ENCODE data around the gene ACBD4. TPM values are rescaled to one million over a fixed set of nuclear protein-coding genes. Genes with fewer than 3 reads are reported as not detected.

Gene ACBD4
- total and polyA plus RNA-seq, 2 experiments from 2014 or later = 2.1 to 4.3 TPM

DNA sequence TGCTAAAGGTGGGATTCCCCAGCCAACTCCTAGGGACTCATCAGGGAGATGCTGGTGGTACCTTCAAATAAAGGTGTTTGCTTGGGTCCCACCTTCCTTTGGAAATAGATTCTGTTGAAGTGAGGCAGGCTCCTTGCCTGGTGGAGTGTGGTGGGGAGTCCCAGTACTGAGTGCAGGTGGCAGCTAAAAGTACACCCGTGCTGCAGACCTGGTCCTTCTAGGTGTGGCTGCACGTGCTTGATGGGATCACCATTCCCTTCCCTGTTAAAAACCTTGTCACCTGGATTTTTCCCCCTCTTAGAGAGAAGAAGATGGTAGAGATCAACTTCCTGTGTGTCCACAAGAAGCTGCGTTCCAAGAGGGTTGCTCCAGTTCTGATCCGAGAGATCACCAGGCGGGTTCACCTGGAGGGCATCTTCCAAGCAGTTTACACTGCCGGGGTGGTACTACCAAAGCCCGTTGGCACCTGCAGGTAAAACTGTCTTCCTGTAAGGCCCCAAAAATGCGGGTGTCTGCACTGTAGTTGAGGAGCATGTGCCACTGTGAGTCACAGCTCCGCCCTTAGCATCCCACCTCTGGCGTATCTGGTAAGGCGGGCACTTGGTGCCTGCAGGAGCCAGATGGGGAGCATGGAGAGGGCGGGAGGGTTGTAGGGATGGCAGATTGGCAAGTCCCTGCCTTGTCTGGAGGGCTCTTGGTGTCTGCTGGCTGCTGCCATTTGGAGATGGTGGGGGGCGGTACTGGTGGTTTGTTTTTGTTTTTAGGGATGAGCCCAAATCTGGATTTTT lies 37.2 kb upstream of the ACBD4 start:
- Histone ChIP-seq H3K9ac (peak overlapping the region; percentile 15; the same call in 1 of the 2 replicates), H2AFZ (no peak overlapping the region), H3K9me2 (ENCODE audit: insufficient read depth) (no peaks in the 10 kb centered on the region), H3K4me3 (no peak overlapping the region), H3K4me2 (ENCODE audit: unreplicated experiment) (no peak overlapping the region), H3K79me2 (ENCODE audit: insufficient read depth) (peaks cover 32% of the 10 kb centered on the region), H3K27ac (peak overlapping the region; percentile 39), H3F3A (ENCODE audit: insufficient read depth) (peaks cover 10% of the 10 kb centered on the region), H3K4me1 (ENCODE audit: insufficient read depth) (peaks cover 23% of the 10 kb centered on the region), H4K20me1 (ENCODE audit: insufficient read depth) (no peaks in the 10 kb centered on the region; the same call in 1 of the 2 replicates), H3K27me3 (replicated peaks; ENCODE audit: insufficient read depth) (no peaks in the 10 kb centered on the region), H3K36me3 (ENCODE audit: low read depth) (peaks cover 42% of the 10 kb centered on the region), H3K9me3 (ENCODE audit: low read depth) (no peaks in the 10 kb centered on the region)
- TF ChIP-seq EZH2phosphoT487 (IDR thresholded peaks at IDR 0.05; ENCODE audit: insufficient read depth, low read depth) = no peak
- no peak for TF ChIP-seq EZH2 (IDR thresholded peaks at IDR 0.05; ENCODE audit: insufficient read depth, poor library complexity, severe bottlenecking)
- 61 to 65% methylated on average over 13 of the region's 13 CpGs for WGBS, 2 experiments (ENCODE audit: low coverage in 1 of 2, low lambda C conversion rate in 2 of 2, missing lambda C conversion rate in 2 of 2)
- in situ Hi-C loops (cut with MboI) = no loop called here
- DNase-seq = no peak

DNA sequence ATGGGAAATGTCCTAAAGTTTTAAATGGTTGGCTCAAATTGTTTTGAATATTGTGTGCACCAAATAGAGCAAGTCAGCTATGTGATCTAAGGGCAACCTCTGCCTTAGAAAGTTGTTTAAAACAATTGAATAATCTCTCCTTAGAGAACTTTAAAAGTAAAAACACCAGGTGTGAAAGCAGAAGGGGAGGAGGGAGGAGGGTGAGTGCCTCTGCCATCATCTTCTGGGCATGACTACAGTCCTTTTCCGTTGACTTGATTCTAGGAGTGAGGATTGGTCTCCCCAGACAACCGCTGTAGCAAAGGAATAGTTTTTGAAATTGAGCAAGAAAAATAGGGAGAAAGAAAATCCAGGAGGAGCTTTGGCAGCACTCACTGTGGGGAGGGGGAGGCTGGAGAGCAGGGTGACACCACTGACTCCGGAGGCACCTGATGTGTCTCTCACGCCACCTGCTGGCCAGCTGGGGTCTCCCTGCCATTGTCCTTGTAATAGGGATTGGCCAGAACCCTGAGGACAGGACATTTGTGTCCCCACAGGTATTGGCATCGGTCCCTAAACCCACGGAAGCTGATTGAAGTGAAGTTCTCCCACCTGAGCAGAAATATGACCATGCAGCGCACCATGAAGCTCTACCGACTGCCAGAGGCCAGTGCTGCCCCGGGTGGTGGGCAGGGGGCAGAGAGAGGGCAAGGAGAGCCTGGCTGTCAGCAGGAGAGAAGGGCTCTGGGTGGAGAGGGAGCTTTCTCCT lies 36.4 kb upstream of the ACBD4 start:
- no peak overlapping the region for H3K4me2 ChIP-seq (ENCODE audit: unreplicated experiment)
- peaks cover 44% of the 10 kb centered on the region for H3K36me3 ChIP-seq (ENCODE audit: low read depth)
- H3F3A ChIP-seq (ENCODE audit: insufficient read depth) = peaks cover 3% of the 10 kb centered on the region
- no peak overlapping the region for H3K4me3 ChIP-seq
- H3K9ac ChIP-seq = peak overlapping the region; percentile 15; the same call in 1 of the 2 replicates
- peak; percentile 85 for DNase-seq
- no peaks in the 10 kb centered on the region for H3K9me3 ChIP-seq (ENCODE audit: low read depth)
- H3K27me3 ChIP-seq (replicated peaks; ENCODE audit: insufficient read depth) = no peaks in the 10 kb centered on the region
- H2AFZ ChIP-seq = no peak overlapping the region
- H3K9me2 ChIP-seq (ENCODE audit: insufficient read depth) = no peaks in the 10 kb centered on the region
- peak overlapping the region; percentile 39 for H3K27ac ChIP-seq
- H3K4me1 ChIP-seq (ENCODE audit: insufficient read depth) = peaks cover 16% of the 10 kb centered on the region
- WGBS, 2 experiments (ENCODE audit: low coverage in 1 of 2, low lambda C conversion rate in 2 of 2, missing lambda C conversion rate in 2 of 2) = 37 to 39% methylated on average over 9 of the region's 9 CpGs
- no peak for TF ChIP-seq EZH2phosphoT487 (IDR thresholded peaks at IDR 0.05; ENCODE audit: insufficient read depth, low read depth)
- TF ChIP-seq EZH2 (IDR thresholded peaks at IDR 0.05; ENCODE audit: insufficient read depth, poor library complexity, severe bottlenecking) = no peak
- peaks cover 30% of the 10 kb centered on the region for H3K79me2 ChIP-seq (ENCODE audit: insufficient read depth)
- in situ Hi-C loops (cut with MboI) = no loop called here
- no peaks in the 10 kb centered on the region; the same call in 1 of the 2 replicates for H4K20me1 ChIP-seq (ENCODE audit: insufficient read depth)

DNA sequence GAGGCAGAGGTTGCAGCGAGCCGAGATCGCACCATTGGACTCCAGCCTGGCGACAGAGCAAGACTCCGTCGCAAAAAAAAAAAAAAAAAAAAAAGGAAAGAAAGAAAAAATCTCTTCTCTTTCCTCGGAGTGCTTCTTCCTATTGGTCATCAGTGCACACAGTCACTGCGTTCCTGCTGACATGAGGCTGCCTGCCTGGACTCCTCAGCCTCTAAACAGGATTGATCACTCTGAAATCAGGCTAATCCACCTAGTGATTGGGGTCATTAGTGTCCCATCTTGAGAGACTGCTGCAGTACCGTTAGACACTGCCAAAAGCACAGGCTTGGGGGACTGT lies 34.0 kb upstream of the ACBD4 start:
- Histone ChIP-seq H3K4me1 (ENCODE audit: insufficient read depth) (peaks cover 14% of the 10 kb centered on the region; the same call in 1 of the 2 replicates), H2AFZ (no peak overlapping the region), H3K79me2 (ENCODE audit: insufficient read depth) (peaks cover 8% of the 10 kb centered on the region), H3K27me3 (replicated peaks; ENCODE audit: insufficient read depth) (no peaks in the 10 kb centered on the region), H3F3A (ENCODE audit: insufficient read depth) (no peaks in the 10 kb centered on the region), H3K36me3 (ENCODE audit: low read depth) (peaks cover 35% of the 10 kb centered on the region), H3K9ac (peak overlapping the region; percentile 21; the same call in 1 of the 2 replicates), H3K9me2 (ENCODE audit: insufficient read depth) (no peaks in the 10 kb centered on the region), H3K4me3 (no peak overlapping the region), H3K9me3 (ENCODE audit: low read depth) (no peaks in the 10 kb centered on the region), H3K27ac (peak overlapping the region; percentile 44), H3K4me2 (ENCODE audit: unreplicated experiment) (no peak overlapping the region), H4K20me1 (ENCODE audit: insufficient read depth) (no peaks in the 10 kb centered on the region; the same call in 1 of the 2 replicates)
- 64 to 79% methylated on average over 7 to 9 of the region's 9 CpGs for WGBS, 2 experiments (ENCODE audit: low coverage in 1 of 2, low lambda C conversion rate in 2 of 2, missing lambda C conversion rate in 2 of 2)
- in situ Hi-C loops (cut with MboI) = no loop called here
- TF ChIP-seq EZH2 (IDR thresholded peaks at IDR 0.05; ENCODE audit: insufficient read depth, poor library complexity, severe bottlenecking) (no peak), EZH2phosphoT487 (IDR thresholded peaks at IDR 0.05; ENCODE audit: insufficient read depth, low read depth) (no peak)
- peak; percentile 23 for DNase-seq

DNA sequence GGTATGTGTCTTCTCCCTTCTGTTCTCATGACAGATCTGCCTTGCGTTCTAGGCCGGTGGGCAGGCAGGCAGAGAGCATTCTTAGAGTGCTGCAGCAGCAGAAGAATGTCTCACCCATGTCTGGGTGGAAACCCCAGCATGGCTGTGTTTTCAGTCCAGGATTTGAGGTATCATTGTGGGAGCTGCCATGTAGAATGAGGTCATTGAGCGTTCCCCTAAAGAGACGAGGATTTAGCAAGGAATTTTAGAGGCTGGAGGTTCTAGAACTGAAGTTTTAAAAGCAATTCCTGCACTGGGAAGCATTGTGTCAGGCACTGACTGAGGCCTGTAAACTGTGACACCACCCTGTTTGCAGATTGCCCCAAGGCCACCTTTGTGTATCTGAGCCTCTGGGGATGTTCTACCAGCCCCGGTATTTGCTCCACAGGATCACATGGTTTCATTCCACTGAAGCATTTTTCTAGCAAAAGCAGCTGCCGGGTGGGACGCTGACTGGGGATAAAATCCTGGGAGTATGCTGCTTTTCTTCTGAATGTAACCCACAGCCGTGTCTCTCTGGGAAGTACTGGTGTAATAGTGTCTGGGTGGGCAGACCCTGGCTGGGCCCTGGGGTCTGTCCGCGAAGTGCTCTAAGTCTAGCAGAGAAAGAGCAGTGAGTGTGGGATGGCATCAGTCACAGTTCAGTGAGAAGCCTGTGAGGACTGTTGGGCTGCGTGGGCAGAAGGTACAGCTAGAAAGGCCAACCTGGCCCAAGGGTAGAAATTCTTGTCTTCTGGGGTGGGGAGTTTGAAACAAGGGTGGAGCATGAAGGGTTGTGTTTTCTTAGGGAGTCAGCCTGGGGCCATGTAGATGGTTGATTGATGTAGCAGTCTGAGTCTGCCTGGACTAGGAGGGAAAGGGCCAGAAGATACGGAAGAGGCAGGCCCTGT lies 33.3 kb upstream of the ACBD4 start:
- peaks cover 3% of the 10 kb centered on the region for H3K79me2 ChIP-seq (ENCODE audit: insufficient read depth)
- H3K9ac ChIP-seq = peak overlapping the region; percentile 21; the same call in 1 of the 2 replicates
- H3K4me1 ChIP-seq (ENCODE audit: insufficient read depth) = peaks cover 14% of the 10 kb centered on the region; the same call in 1 of the 2 replicates
- H3F3A ChIP-seq (ENCODE audit: insufficient read depth) = no peaks in the 10 kb centered on the region
- H3K27me3 ChIP-seq (replicated peaks; ENCODE audit: insufficient read depth) = no peaks in the 10 kb centered on the region
- no peaks in the 10 kb centered on the region for H3K9me3 ChIP-seq (ENCODE audit: low read depth)
- no peak overlapping the region for H2AFZ ChIP-seq
- peaks cover 31% of the 10 kb centered on the region for H3K36me3 ChIP-seq (ENCODE audit: low read depth)
- H3K4me2 ChIP-seq (ENCODE audit: unreplicated experiment) = no peak overlapping the region
- no peaks in the 10 kb centered on the region; the same call in 1 of the 2 replicates for H4K20me1 ChIP-seq (ENCODE audit: insufficient read depth)
- 65 to 71% methylated on average over 12 of the region's 12 CpGs for WGBS, 2 experiments (ENCODE audit: low coverage in 1 of 2, low lambda C conversion rate in 2 of 2, missing lambda C conversion rate in 2 of 2)
- H3K9me2 ChIP-seq (ENCODE audit: insufficient read depth) = no peaks in the 10 kb centered on the region
- TF ChIP-seq EZH2 (IDR thresholded peaks at IDR 0.05; ENCODE audit: insufficient read depth, poor library complexity, severe bottlenecking) (no peak), EZH2phosphoT487 (IDR thresholded peaks at IDR 0.05; ENCODE audit: insufficient read depth, low read depth) (no peak)
- peak; percentile 39 for DNase-seq
- no peak overlapping the region for H3K4me3 ChIP-seq
- H3K27ac ChIP-seq = peak overlapping the region; percentile 44
- in situ Hi-C loops (cut with MboI) = no loop called here

All from GM23248 (cell line).